ENCODE measurements around the gene BATF.

- TF ChIP-seq, protein P1, sequence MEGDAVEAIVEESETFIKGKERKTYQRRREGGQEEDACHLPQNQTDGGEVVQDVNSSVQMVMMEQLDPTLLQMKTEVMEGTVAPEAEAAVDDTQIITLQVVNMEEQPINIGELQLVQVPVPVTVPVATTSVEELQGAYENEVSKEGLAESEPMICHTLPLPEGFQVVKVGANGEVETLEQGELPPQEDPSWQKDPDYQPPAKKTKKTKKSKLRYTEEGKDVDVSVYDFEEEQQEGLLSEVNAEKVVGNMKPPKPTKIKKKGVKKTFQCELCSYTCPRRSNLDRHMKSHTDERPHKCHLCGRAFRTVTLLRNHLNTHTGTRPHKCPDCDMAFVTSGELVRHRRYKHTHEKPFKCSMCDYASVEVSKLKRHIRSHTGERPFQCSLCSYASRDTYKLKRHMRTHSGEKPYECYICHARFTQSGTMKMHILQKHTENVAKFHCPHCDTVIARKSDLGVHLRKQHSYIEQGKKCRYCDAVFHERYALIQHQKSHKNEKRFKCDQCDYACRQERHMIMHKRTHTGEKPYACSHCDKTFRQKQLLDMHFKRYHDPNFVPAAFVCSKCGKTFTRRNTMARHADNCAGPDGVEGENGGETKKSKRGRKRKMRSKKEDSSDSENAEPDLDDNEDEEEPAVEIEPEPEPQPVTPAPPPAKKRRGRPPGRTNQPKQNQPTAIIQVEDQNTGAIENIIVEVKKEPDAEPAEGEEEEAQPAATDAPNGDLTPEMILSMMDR (IDR thresholded peaks at IDR 0.05) = no peak
- TF ChIP-seq EZH2 (IDR thresholded peaks at IDR 0.05; ENCODE audit: borderline replicate concordance, insufficient read depth, low read depth, low read length, poor library complexity, severe bottlenecking) = no peak
Observed at GRCh38 chr14:75494896-75495295, 27.4 kb upstream of the BATF start.

All from B cell (primary cell).